Cerebellar cortex (tissue), 1 donor: Measurements from ENCODE around the gene RANGAP1.

ENCODE experiments used
- DNase-seq: peaks from one replicate; pipeline ENCODE4 v3.0.0-alpha.2; 2015; ENCODE audit warnings: low spot score

RANGAP1 gene

DNA sequence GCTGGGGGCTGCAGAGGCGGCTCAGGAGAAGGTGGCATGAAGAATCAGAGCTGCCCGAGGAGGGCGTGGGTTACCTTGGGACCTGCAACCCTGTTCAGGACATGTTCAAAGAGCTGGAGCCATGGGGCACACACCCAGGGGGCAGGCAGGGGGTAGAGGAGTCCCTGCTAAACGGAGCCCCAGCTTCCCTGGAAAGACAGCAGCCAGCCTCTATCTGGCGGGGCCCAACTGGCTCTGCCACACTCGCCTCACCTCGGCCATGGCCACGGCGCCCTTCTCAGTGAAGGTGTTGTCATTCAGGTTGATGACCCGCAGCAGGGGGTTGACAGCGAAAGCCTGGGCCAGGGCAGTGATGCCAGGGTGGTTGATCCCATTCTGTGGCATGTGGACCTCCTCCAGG is 28.3 kb downstream of the RANGAP1 start:
- no peak for DNase-seq

DNA sequence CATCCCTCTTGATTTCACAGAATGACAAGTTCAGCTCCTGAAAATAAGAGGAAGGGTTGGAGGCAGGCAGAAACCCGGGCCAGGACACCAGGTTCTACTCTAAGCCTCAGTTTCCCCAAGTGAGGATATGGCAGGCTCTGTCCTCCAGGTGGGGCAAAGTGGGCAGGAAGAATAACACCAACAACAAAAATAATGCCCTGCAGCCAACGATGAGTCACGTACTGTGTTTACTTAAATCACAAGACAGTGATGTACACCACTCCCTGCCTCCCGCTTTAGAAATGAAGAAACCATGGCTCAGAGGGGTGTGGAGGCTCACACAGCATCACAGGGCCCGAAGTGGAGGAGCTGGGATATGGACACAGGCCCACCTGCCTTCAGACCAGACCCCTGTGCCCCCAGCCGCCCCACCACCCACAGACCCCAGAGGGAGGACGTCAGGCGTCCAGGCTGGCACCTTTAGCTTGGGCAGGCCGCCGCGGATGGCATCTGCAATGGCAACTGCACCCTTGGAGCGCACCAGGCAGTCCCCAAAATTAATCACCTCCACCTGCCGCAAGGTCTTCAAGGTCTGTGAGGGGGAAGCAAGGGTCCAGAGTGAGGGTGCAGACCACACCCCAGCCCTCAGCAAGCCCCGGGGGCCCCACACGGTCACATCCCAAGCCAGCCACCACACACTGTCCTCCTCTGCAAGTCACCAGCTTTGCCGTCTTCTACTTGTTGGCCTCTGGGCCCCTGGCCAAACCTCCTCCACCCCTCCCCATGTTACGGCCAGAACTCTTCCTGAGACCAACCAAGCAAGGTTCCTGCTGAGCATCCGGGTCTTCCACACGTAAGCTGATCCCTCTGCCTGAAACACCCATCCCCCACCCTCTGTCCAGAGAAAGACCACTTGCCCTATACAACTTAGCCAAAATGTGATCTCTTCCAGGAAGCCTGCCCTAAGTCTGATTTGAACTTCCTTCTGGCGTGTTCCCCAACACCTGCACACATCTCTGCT is 29.4 kb downstream of the RANGAP1 start:
- no peak for DNase-seq

DNA sequence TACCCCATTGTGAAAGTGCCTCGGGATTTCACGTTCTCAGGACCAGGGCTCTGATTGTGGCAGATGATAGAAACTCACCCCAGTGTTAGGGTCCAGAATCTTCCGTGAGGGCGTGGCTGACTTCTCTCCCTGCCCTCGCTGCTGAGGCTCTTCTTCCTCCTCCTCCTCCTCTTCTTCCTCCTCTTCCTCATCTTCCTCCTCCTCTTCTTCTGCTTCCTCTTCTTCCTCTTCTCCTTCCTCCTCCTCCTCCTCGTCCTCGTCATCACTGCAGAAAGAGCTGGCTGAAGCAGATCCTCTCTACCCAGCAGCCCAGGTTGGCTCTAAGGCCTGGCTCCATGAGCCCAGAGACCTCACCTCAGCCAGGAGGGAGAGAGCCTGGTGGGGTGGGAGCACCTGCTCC is 31.8 kb downstream of the RANGAP1 start:
- DNase-seq, result no peak

DNA sequence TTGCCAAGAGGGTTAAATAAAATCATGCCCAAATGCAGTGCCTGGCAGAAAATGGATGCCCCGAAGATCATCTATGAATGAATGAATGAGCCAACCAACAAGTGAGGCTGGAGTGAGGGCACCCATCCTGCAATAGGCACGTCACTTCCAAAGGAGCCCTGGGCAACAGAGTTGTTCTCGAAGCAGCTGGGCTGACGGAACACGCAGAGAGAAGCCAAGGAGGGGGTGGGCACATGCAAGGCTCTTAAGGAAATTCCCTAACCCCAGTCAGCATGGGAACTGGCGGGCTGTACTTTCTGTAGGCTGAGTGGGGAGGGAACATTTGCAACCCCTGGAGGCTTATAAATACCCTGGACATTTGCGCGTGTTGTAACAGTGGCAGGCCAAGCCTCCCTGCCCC is 33.6 kb downstream of the RANGAP1 start:
- no peak for DNase-seq

DNA sequence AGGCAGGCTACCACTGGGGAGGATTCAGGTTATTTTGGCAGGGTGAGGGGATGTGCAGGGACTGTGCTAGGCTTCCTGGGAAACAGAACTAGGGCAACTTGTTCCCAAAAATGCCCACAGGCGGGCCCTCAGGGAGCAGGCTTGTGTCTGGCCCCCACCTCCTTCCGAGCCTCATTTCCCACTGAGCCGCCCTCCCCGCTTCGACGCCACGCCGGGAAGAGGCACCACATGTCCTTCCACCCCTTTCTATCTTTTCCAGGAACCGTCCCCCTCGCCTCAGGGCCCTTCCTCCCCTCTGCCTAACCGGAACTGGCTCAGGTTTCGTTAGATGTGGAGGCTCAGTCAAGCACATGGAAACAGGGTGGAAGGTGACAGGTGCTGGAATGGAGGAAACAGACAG is 35.9 kb downstream of the RANGAP1 start:
- DNase-seq, result no peak

DNA sequence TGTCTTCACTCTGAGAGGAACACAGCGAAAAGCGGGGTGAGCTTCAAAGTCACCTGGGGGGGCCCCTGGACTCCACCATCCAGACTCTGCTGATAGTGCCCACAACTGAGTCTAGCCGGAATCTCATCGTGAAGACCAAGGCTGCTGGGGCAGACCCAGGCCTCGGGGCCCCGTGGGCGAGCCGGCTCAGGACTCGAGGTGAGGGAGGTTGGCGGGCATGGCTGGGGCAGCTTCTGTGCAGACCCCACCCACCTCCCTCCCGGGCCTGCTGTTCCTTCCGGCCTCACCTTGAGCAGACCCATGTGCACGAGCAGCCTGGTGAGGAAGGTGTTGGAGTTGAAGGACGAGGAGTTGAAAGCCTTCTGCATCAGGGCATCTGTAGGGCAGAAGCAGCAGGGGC is 36.5 kb downstream of the RANGAP1 start:
- DNase-seq, result no peak

DNA sequence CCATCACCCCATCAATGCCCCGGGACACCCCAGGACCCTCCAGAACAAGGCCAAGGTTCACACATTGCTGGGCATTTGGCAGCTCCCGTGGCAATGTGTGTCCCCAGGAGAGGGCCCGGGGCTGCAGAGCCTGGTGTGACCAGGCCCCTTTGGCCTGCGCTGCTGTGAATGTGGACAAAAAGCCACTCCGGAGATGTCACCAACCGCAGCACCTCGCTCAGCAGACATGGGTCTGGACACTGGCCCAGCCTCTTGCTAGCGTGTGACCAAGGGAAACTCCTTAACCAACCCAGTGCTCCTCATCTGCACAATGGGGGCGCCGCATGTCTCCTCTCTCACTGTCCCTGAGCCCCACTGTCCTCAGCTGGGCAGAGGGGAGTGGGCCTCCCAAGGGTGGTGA is 37.2 kb downstream of the RANGAP1 start:
- DNase-seq, result no peak

DNA sequence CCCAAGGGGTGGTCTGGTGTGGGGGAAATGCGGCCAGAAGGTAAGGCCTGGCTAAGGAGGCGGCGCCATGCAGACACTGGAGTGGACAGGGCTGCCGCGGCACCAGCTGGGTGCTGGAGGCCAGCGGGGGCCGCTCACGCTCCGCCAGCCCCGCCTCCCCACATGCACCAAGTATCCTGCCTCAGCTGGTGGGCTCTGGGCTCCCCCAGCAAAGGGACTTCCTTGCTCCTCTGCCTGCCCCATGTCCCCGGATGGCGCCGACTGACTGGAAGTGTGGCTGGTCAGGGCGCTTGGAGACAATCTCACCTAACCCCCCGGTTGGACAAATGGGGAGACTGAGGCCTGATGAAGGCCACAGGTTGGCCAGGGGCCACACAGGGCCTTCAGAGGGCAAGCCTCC is 37.7 kb downstream of the RANGAP1 start:
- no peak for DNase-seq

DNA sequence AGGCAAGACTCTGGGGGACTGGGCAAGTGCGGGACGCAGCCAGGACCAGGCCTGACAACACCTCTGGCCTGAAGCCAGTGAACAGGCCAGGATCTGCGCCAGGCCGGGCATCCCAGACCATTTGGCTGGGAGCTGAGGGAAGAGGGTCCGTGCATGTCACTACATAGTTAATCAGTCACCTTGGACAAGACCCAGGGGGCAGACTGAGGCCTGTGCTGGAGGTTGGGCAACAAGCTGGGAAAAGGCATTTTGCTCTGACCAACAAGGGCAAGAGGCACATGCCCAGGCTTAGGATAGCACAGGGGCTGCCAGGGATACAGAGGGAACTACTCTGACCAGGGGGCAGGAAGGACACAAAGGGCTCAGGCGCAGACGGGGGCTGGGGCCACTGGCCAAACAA is 38.3 kb downstream of the RANGAP1 start:
- DNase-seq, result no peak

DNA sequence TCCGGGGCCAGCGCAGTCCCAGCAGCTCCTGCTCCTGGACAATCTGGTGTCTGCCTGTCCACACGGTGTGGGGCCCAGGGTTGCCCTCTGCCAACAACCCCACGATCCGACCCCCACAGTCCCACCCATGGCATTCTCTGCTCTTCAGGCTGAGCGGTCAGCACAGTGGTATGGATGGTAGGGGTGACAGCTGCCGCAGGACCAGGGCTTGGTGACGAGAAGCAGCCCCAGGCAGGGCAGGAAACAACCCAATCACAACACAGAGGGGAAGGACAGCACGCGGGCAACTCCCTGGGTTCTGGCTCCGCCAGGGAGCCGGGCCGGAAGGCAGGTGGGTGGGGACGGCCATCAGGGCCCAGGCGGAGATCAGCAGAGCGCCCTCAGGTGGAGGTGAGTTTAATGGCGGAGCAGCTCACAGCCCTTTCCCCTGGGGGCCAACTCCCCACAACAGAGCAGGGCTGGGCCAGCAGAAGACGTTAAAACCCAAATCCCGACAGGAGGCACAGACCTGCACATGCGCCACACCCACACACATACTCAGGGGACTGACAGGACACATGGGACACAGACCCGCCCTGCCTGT is 40.0 kb downstream of the RANGAP1 start:
- DNase-seq, result no peak

DNA sequence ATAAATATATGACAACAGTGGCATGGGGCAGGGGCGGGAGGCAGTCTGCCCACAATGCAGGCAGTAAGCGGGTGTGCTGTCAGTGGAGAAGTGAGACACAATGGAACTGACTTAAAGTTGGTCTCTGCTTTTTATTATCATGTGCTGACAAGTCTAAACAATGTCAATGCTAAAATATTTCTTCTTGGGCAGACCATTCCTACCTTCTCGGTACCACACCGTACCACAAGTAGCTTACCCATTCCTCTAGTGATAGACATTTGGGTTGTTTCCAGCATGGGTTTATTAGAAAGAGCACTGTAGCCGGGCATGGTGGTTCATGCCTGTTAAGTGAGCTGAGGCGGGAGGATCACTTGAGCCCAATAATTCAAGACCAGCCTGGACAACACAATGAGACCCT is 42.6 kb downstream of the RANGAP1 start:
- DNase-seq, result no peak

DNA sequence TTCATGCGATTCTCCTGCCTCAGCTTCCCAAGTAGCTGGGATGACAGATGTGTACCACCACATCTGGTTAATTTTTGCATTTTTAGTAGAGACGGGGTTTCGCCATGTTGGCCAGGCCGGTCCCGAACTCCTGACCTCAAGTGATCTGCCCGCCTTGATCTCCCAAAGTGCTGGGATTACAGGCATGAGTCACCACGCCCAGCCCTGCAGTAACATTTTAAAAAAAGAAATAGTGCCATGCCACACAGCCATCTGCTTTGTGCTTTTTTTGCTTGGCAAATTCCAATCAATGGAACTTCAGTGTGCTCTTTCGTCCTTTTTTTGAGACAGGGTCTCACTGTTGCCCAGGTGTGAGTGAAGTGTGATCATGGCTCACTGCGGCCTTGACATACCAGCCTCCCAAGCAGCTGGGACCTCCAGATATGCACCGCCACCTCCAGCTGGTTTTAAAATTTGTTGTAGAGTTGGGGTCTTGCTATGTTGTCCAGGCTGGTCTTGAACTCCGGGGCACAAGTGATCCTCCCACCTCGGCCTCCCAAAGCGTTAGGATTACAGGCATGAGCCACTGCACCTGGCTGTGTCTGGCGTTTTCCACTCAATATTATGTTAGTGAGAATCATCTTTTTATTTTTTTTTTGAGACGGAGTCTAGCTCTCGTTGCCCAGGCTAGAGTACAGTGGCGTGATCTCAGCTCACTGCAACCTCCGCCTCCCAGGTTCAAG is 43.4 kb downstream of the RANGAP1 start:
- DNase-seq, result no peak

DNA sequence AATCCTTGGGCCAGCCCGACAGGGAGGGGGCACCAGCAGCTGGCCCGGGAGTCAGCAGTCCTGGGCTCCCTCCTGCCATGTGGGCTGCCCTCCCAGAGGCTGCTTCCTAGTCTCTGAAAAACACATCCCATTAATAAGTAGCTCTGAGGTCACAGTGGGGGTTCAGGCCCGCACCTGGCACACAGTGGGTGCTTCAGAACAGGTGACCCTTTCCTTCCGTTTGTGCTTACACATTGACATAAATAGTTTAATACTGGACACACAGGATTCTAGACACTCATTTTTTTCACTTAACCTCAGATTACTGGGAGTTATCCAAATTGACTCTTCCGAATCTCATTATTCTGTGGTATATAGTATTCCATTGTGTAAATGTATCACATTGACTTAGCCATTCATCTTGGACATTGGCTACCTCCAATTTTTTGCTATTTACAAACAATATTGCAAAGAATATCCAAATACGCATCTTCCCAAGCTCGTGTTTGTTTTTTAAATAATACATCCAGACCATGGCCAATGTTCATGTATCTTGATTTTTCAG is 44.8 kb downstream of the RANGAP1 start:
- DNase-seq, result no peak

DNA sequence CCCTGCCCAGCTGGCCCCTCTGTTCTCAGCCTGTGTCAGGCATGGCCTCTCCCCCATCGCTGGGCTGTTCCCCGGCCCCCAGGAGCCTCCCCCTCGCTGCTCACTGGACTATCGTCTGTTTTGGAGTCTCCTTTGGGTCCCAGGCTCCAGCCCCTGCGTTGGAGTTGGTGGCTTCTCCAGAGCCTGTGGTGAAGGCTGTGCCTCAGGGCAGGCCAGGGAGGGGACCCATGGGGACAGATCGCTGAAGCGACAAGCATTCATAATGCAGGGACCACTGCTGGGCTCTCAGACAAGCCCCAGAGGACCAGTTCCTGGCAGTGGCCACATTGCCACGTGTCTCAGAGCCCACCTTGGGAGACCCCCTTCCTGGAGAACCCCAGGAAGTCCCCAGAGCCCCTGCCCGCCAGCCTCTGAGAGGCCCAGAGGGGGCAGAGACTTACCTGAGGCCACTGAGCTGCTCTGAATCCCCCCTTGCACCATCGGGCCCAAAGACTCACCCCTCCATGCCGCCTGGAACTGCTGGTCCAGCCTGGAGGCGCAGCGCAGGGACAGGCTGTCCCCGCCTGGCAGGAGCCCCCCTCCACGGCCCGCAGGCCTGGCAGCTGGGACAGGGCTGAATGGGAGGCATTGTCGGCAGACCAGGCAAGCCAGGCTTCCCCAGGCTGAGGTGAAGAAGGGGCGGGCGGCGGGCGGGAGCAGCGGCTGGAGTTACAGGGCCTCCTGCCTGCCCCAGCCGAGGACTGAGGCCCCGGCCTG is 45.4 kb downstream of the RANGAP1 start, which contains the start of gene CHADL:
Gene CHADL (minus strand): TSS at position 555 of the 756 bp plus-strand sequence. CDS start 50 bp downstream, at position 505.
- no peak for DNase-seq

DNA sequence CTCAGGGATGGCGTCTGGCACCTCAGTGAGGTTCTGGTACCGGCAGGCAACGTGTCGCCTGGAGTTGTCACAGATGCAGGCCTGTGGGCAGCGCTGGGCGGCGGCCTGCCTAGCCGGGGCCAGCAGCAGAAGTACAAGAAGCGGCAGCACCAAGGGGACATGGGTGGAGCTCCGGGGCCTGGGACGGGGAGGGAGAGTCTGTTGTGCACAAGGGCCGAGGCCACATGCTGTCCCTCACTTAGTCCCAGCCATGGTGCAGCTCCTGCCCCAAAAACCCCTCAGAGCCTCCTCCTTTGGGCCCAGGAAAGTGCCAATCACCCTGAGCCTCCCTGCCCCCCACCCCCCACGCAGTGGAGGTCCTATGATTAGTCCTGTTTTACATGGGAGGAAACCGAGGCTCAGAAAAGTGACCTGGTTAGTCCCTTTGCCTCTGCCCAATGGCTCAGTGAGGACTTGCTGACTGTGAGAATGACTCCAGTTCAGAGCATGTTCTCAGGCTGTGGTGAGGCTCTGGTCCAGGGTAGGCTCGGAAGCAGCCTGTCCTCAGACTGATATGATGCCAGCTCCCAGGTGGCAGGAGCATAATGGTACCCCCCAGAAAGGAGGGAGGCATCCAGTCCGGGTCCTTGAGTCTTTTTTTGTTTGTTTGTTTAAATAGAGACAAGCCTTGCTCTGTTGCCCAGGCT is 46.4 kb downstream of the RANGAP1 start:
- no peak for DNase-seq

DNA sequence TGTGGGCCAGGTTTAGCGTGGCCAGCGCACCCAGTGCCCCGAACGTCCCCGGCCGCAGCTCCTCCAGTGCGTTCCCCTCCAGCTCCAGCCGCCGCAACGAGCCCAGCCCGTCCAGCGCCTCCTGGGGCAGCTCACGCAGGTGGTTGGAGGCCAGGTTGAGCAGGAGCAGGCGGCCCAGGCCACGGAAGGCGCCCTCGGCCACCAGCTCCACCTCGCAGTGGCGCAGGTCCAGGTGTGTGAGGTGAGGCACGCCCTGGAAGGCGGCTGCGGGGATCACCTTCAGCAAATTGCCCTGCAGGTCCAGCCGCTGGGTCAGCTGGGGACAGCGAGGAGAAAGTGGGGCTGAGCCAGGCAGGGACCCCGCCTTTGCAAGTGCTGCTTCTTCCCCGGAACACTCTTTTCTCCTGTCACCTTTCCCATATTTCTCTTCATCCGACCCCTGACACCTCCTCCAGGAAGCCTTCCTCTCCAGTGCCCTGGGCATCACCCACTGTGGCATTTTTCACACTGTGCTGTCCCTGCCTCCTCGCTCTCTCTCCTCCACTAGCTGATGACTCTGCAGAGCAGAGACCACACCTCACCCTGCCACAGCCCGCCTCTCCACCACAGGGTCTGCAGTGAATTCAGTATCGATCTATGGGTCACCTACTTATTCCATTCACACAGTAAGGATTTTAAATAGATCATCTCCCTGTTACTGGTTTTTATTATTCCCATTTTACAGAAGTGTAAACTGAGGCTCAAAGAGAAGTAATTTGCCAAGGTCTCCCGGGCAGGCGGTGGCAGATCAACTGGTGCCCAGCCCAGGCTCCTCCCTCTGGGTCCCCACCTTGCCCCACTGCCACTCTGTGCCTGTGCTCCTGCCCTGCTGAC is 47.2 kb downstream of the RANGAP1 start:
- DNase-seq, result no peak

DNA sequence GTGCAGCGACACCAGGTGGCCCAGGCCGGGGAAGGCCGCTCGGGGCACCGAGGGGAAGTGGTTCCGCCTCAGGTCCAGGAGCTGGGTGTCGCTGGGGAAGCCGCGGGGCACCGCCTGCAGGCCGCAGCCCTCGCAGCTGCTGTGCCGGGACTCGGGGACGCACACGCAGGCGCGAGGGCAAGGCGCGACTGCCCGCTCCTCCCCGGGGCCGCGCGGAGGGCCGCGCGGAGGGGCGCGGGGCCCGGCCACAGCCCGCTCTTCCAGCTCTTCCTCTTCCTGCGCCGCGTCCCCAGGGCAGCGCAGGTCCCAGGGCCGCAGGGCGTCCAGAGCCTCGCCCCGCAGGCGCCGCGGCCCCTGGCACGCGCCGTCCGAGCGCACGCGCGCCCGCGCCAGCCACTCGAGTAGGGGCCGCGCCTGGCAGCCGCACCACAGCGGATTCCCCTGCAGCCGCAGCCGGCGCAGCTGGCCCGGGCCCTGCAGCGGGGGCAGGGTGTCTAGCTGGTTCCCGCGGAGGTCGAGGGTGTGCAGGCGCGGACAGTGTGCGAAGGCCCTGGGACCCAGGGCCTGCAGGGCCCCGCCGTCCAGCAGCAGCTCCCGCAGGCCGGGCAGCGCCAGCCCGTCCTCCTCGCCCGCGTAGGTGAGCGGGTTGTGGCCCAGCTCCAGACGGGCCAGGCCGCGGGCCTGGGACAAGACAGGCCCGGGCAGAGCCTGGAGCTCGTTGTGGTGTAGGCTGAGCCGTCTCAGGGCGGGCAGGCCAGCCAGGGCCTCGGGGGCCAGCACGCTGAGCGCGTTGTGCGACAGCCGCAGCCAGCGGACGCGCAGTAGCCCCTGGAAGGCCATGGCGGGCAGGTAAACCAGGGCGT is 48.0 kb downstream of the RANGAP1 start:
- DNase-seq, result peak; percentile 46

DNA sequence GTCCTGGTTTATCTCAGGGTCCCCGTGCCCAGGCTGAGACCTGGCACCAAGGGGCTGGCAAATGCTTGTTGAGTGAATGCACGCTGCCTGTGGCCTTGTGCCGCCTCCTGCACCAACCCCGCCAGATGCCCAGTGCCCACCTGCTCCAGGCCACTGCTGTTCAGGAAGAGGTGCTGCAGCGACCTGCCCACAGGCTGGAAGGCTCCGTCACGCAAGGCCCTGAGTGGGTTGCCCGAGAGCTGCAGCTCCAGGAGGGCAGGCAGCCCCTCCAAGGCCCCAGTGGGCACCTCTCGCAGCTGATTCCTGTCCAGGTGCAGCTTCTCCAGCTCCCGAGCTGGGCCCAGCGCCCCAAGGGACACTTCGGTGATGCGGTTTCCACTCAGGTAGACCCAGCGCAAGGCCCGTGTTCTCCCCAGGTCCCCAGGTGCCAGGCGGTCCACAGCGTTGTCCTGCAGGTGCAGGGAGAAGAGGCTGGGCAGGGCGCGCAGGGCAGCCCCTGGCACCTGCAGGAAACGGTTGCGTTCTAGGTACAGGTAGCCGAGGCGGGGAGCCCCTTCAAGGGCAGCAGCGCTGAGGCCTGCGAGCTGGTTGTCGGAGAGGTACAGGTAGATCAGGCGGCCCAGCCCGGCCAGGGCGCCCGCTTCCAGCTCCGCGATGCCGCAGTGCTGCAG is 48.8 kb downstream of the RANGAP1 start:
- DNase-seq, result no peak
